Measurements from ENCODE around the gene RFX1.

DNA sequence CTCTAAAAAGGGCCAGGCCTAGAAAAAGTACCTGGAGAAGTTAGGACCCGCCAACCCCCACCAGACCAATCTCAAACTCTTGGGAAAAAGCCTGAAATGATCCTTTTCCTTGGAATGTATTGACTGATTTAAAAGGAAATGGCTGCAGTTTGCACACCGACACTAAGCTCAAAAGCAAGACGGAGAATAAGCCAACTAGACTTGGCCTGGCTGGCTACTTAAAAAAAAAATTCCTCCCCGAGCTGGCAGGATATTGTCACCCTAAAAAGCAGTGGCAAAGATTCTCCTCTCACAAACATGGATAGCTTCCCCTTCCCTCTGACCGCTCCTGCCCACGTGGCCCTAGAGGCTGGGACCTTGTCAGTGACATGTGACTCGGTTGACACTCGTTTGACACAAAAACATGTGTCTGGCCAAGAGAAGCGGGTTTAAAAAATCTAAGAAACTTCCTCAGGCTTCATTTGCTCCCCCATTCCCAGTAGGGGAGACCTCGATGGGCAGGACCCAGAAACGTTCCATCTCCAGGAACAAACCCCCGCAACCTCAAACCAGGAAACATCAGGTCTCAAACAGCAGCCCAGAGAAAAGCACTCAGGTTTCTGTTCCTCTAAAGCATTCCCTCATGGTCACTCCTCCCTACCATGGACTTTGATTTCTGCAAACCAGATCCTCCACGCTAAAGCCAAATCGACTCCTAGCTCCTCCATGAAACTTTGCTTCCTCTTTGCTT is 1.3 kb downstream of the RFX1 start:
- TF ChIP-seq, protein P1, sequence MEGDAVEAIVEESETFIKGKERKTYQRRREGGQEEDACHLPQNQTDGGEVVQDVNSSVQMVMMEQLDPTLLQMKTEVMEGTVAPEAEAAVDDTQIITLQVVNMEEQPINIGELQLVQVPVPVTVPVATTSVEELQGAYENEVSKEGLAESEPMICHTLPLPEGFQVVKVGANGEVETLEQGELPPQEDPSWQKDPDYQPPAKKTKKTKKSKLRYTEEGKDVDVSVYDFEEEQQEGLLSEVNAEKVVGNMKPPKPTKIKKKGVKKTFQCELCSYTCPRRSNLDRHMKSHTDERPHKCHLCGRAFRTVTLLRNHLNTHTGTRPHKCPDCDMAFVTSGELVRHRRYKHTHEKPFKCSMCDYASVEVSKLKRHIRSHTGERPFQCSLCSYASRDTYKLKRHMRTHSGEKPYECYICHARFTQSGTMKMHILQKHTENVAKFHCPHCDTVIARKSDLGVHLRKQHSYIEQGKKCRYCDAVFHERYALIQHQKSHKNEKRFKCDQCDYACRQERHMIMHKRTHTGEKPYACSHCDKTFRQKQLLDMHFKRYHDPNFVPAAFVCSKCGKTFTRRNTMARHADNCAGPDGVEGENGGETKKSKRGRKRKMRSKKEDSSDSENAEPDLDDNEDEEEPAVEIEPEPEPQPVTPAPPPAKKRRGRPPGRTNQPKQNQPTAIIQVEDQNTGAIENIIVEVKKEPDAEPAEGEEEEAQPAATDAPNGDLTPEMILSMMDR (optimal IDR thresholded peaks at IDR 0.05 in 1 of 3, IDR thresholded peaks at IDR 0.05 in 1 of 3, conservative IDR thresholded peaks at IDR 0.05 in 1 of 3; ENCODE audit: extremely low read depth in 1 of 3, insufficient read depth in 2 of 3, low read length in 3 of 3), result no peak
- TF ChIP-seq EZH2 (IDR thresholded peaks at IDR 0.05; ENCODE audit: low read length), result no peak
